Nephron (organoid): ENCODE measurements around the gene DCLRE1B.

Experiments used
- H3K27ac Mint-ChIP-seq, 3 experiments: 2 replicates each; pipeline ENCODE4 v1.8.0; 2020; ENCODE audit warnings: mixed read lengths in 3 of 3, mild to moderate bottlenecking in 2 of 3, moderate library complexity in 1 of 3
- H3K27me3 Mint-ChIP-seq: 2 replicates; pipeline ENCODE4 v1.8.0; 2021; ENCODE audit warnings: low read depth, mild to moderate bottlenecking, moderate library complexity, mixed read lengths
- H3K36me3 Mint-ChIP-seq: 2 replicates; pipeline ENCODE4 v1.8.0; 2020; ENCODE audit warnings: low read depth, mixed read lengths
- H3K4me1 Mint-ChIP-seq: 2 replicates; pipeline ENCODE4 v1.8.0; 2020; ENCODE audit warnings: mixed read lengths
- H3K4me3 Mint-ChIP-seq, 3 experiments: 2 replicates each; pipeline ENCODE4 v1.8.0; 2020; ENCODE audit warnings: mild to moderate bottlenecking in 3 of 3, mixed read lengths in 3 of 3, moderate library complexity in 2 of 3
- H3K9me3 Mint-ChIP-seq: 2 replicates; pipeline ENCODE4 v1.8.0; 2020; ENCODE audit warnings: mixed read lengths
- CTCF ChIP-seq, 3 experiments: fragments of 200-600 bp; sonication (generic); IDR thresholded peaks; one replicate each; pipeline ENCODE4 v1.5.0; 2021; ENCODE audit warnings: antibody characterized with exemption in 3 of 3; ENCODE audit not compliant: unreplicated experiment in 3 of 3

DCLRE1B gene

GRCh38 chr1:113891631-113892220, 13.4 kb upstream of the DCLRE1B start:
- H3K4me3 Mint-ChIP-seq: no peak overlapping the region
- no peaks in the 10 kb centered on the region for H3K9me3 Mint-ChIP-seq
- H3K4me1 Mint-ChIP-seq: no peaks in the 10 kb centered on the region
- H3K27me3 Mint-ChIP-seq: no peaks in the 10 kb centered on the region
- no peak overlapping the region for H3K27ac Mint-ChIP-seq
- no peak for TF ChIP-seq CTCF (IDR thresholded peaks at IDR 0.05; ENCODE audit: unreplicated experiment in 3 of 3)
- peaks cover 16% of the 10 kb centered on the region for H3K36me3 Mint-ChIP-seq

GRCh38 chr1:113893267-113893666, 11.9 kb upstream of the DCLRE1B start:
- no peaks in the 10 kb centered on the region for H3K27me3 Mint-ChIP-seq
- peaks cover 26% of the 10 kb centered on the region for H3K36me3 Mint-ChIP-seq
- no peak overlapping the region for H3K4me3 Mint-ChIP-seq
- no peak overlapping the region for H3K27ac Mint-ChIP-seq
- no peaks in the 10 kb centered on the region for H3K4me1 Mint-ChIP-seq
- TF ChIP-seq CTCF (IDR thresholded peaks at IDR 0.05; ENCODE audit: unreplicated experiment in 3 of 3): no peak
- H3K9me3 Mint-ChIP-seq: no peaks in the 10 kb centered on the region

GRCh38 chr1:113895098-113895497, 10.0 kb upstream of the DCLRE1B start:
- no peak for TF ChIP-seq CTCF (IDR thresholded peaks at IDR 0.05; ENCODE audit: unreplicated experiment in 3 of 3)
- Mint-ChIP-seq H3K4me3 (no peak overlapping the region), H3K36me3 (peaks cover 42% of the 10 kb centered on the region), H3K4me1 (no peaks in the 10 kb centered on the region), H3K27me3 (no peaks in the 10 kb centered on the region), H3K9me3 (no peaks in the 10 kb centered on the region), H3K27ac (no peak overlapping the region)

- Mint-ChIP-seq H3K4me1 (no peaks in the 10 kb centered on the region), H3K27me3 (no peaks in the 10 kb centered on the region), H3K9me3 (no peaks in the 10 kb centered on the region), H3K4me3 (no peak overlapping the region), H3K27ac (no peak overlapping the region), H3K36me3 (peaks cover 47% of the 10 kb centered on the region)
- TF ChIP-seq CTCF (IDR thresholded peaks at IDR 0.05; ENCODE audit: unreplicated experiment in 3 of 3): no peak
Measured at GRCh38 chr1:113895961-113896360, 9.2 kb upstream of the DCLRE1B start.

- Mint-ChIP-seq H3K27me3 (no peaks in the 10 kb centered on the region), H3K27ac (no peak overlapping the region), H3K9me3 (no peaks in the 10 kb centered on the region), H3K36me3 (peaks cover 50% of the 10 kb centered on the region), H3K4me1 (peaks cover 3% of the 10 kb centered on the region), H3K4me3 (no peak overlapping the region)
- no peak for TF ChIP-seq CTCF (IDR thresholded peaks at IDR 0.05; ENCODE audit: unreplicated experiment in 3 of 3)
Measured at GRCh38 chr1:113898241-113898814, 6.8 kb upstream of the DCLRE1B start.

GRCh38 chr1:113899111-113899510, 6.0 kb upstream of the DCLRE1B start:
- H3K27ac Mint-ChIP-seq: no peak overlapping the region
- no peaks in the 10 kb centered on the region for H3K9me3 Mint-ChIP-seq
- TF ChIP-seq CTCF (IDR thresholded peaks at IDR 0.05; ENCODE audit: unreplicated experiment in 3 of 3): no peak
- H3K36me3 Mint-ChIP-seq: peaks cover 50% of the 10 kb centered on the region
- no peaks in the 10 kb centered on the region for H3K27me3 Mint-ChIP-seq
- no peak overlapping the region for H3K4me3 Mint-ChIP-seq
- peaks cover 9% of the 10 kb centered on the region for H3K4me1 Mint-ChIP-seq
